GM12892 (cell line): ENCODE data around the gene ITSN1.
"Not testable (repeated sequence)": the region's sequence is repeated elsewhere in the genome, so short reads cannot be mapped to it uniquely, and the experiment has no call there.

Experiments used
- DNase-seq: peaks from one replicate; pipeline ENCODE4 v3.0.0; 2011; ENCODE audit not compliant: insufficient read length
- FAIRE-seq: peaks from 2 replicates; lab custom pipeline; 2011; peaks lifted over from hg19 to GRCh38; lab: Jason Lieb, UNC
- POLR2A ChIP-seq: IDR thresholded peaks from 2 replicates; pipeline ENCODE4 v1.6.1; 2011; ENCODE audit warnings: low read depth, low read length, control low read depth
- POLR2AphosphoS5 ChIP-seq: IDR thresholded peaks from 2 replicates; pipeline ENCODE4 v1.6.1; 2011; ENCODE audit warnings: low read depth, low read length, control low read depth
- TAF1 ChIP-seq: IDR thresholded peaks from 2 replicates; pipeline ENCODE4 v1.6.1; 2011; ENCODE audit warnings: low read depth, mild to moderate bottlenecking, control low read depth, low read length, borderline replicate concordance

The ITSN1 gene

GRCh38 chr21:33852485-33852884 is 210.2 kb downstream of the ITSN1 start:
- TF ChIP-seq POLR2AphosphoS5 (no peak), POLR2A (no peak), TAF1 (no peak)
- FAIRE-seq (no peak), DNase-seq (no peak)

- no peak for FAIRE-seq
- no peak for DNase-seq
- no peak for TF ChIP-seq TAF1
- no peak for TF ChIP-seq POLR2A
- TF ChIP-seq POLR2AphosphoS5: no peak
Observed at GRCh38 chr21:33854604-33855003, 212.3 kb downstream of the ITSN1 start.

- no peak for FAIRE-seq
- DNase-seq: no peak
- TF ChIP-seq POLR2AphosphoS5 (no peak), TAF1 (no peak), POLR2A (no peak)
Observed at GRCh38 chr21:33855190-33855589, 212.9 kb downstream of the ITSN1 start.

- TF ChIP-seq TAF1 (no peak), POLR2AphosphoS5 (no peak), POLR2A (no peak)
- DNase-seq: no peak
- no peak for FAIRE-seq
Observed at GRCh38 chr21:33856893-33857527, 214.7 kb downstream of the ITSN1 start.

- no peak for TF ChIP-seq POLR2A
- no peak for TF ChIP-seq TAF1
- TF ChIP-seq POLR2AphosphoS5: no peak
- DNase-seq: no peak
- no peak for FAIRE-seq
Observed at GRCh38 chr21:33857846-33858666, 215.8 kb downstream of the ITSN1 start.

- no peak for DNase-seq
- FAIRE-seq: no peak
- TF ChIP-seq POLR2A: no peak
- TF ChIP-seq POLR2AphosphoS5: no peak
- no peak for TF ChIP-seq TAF1
Observed at GRCh38 chr21:33858667-33859372, 216.5 kb downstream of the ITSN1 start.

- no peak for TF ChIP-seq TAF1
- no peak for TF ChIP-seq POLR2A
- no peak for TF ChIP-seq POLR2AphosphoS5
- FAIRE-seq: no peak
- no peak for DNase-seq
Observed at GRCh38 chr21:33859373-33860102, 217.2 kb downstream of the ITSN1 start.

- DNase-seq (no peak), FAIRE-seq (no peak)
- TF ChIP-seq POLR2A (no peak), TAF1 (no peak), POLR2AphosphoS5 (no peak)
Observed at GRCh38 chr21:33860332-33860879, 218.1 kb downstream of the ITSN1 start.

- DNase-seq (no peak), FAIRE-seq (no peak)
- TF ChIP-seq POLR2AphosphoS5: no peak
- TF ChIP-seq TAF1: no peak
- no peak for TF ChIP-seq POLR2A
Observed at GRCh38 chr21:33861125-33861524, 218.8 kb downstream of the ITSN1 start.

GRCh38 chr21:33863191-33863590 is 220.9 kb downstream of the ITSN1 start:
- FAIRE-seq, DNase-seq: not testable (repeated sequence)

- FAIRE-seq: no peak
- no peak for DNase-seq
- TF ChIP-seq TAF1 (no peak), POLR2A (no peak), POLR2AphosphoS5 (no peak)
Observed at GRCh38 chr21:33864150-33864549, 221.8 kb downstream of the ITSN1 start.
